Measurements from ENCODE around the gene HSPA14.
"Not testable (repeated sequence)": the region's sequence is repeated elsewhere in the genome, so short reads cannot be mapped to it uniquely, and the experiment has no call there.

Gene HSPA14

DNA sequence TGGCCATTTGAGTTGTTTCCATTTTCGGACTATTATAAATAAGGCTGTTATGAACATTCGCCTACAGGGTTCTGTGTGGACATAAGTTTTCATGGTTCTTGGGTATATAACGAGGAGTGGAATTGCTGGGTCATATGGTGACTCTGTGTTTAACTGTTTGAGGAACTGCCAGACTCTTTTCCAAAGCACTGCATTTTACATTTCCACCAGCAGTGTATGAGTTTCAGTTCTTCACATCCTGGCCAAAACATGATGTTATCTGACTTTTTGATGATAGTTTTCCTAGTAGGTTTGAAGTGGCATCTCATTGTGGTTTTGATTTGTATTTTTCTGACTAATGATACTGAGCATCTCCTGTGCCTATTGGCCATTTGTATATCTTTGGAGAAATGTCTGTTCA is 46.0 kb downstream of the HSPA14 start:
- DNase-seq, result no peak

DNA sequence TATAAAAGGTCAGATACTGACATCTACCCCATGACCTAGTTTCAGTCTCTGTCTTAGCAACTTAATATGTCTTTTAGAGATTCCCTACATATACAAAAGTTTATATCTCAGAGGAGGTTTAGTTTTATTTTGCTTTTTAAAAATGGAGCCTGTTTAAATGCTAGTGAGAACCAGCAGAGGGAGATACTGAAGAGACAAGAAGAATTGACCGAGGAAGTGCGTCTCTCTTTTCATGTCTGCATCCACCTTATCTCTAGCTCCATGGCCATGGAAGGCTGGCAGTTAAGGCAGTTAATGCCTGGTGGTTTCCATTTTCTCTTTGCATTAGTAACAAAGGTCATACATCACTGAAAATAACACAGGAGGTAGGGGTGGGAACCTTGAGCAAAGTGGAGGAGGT is 51.2 kb downstream of the HSPA14 start:
- no peak for DNase-seq

DNA sequence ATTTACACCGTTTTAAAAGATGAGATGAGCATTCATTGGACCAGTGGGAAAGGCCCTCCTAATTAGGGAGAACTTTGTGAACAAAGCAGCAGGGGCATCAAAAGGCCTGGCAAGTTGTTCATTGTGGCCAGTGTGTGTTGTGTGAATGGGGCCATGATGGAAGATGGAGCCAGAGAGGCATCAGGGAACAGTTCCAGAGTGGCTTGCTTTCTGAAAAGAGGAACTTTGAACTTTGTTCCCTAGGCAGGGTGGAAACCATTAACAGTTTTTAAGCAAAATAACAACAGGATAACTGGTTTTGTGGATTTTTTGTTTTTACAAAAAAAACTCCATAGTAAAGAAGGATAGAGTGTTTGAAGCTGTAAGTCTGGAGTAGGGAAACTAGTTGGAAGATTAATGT is 53.0 kb downstream of the HSPA14 start:
- DNase-seq, result no peak

DNA sequence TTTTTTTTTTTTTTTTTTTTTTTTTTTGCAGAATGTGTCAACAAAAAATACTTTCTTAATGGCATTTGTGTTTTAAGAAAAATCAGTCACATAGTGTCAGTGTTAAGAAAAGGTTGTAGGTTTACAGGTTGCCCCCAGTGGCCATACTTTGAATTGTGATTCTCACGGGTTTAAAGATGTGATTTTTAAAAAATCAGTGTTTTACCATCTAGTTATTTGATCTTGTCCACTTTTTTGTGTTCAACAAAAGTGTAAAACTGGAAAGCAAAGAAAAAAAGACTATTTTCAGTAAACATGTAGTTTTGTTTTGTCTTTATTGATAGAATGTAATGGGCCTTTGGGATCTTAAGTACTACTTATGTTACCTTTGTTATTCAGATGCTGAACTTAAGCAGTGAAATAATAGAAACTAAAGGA is 66.2 kb downstream of the HSPA14 start:
- peak; percentile 15 for DNase-seq

DNA sequence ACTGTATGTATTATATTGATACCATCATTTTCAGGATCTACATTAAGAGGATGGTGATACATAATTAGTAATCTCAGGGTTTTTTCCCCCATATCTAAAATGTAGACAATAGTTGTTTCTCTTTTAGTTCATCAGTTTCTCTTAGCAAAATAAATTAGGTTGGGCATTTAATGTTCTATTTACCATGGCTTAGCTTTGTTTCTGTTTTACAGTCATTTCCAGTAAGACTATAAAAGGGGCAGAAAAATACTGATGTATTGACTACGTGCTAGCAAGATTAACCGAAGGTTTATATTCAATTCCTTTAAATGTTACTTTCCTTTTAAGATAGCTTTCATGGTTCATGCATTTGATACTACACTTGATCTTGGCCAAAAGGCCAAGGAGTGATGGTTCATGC is 66.8 kb downstream of the HSPA14 start:
- DNase-seq, result no peak

DNA sequence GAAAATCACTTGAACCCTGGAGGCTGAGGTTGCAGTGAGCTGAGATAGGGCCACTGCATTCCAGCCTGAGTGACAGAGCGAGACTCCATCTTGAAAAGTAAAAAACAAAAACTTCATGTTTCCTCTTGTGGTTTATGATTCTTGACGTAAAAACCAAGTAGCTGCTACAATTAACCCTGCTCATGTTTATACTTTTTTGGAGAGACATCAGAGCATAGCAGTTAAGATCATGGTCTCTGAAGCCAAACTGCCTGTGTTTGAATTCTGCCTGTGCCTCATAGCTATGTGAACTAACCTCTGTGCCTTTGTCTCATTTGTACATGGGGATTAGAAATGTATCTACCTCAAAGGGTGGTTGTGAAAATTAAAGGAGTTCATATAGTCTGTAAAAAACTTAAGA is 67.8 kb downstream of the HSPA14 start:
- no peak for DNase-seq

DNA sequence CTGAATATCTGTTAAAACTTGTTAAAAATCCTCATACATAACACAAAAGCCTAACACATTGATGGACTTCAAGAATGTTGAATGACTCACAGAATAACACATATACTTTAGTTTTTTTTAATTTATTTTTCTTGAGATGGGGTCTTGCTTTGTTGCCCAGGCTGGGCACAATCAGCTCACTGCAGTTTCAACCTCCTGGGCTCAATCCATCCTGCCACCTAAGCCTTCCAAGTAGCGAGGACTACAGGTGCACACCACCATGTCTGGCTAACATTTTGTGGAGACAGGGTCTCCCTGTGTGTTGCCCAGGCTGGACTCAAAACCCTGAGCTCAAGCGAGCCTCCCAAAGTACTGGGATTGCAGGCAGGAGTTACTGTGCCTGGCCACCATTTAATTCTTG is 68.7 kb downstream of the HSPA14 start:
- no peak for DNase-seq

DNA sequence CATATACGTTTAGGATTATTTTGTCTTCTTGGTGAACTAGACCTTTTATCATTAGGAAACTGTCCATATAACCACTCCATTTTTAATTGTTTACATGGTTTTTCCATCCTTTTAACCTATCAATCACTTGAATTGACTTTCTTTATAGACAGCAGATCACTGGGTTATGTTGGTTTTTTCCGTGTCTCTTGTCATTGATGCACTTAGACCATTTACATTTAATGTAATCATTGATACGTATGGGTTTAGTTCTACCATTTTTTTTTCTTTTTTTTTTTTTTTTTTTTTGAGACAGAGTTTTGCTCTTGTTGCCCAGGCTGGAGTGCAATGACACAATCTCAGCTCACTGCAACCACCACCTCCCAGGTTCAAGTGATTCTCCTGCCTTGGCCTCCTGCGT is 69.5 kb downstream of the HSPA14 start:
- DNase-seq, result not testable (repeated sequence)

DNA sequence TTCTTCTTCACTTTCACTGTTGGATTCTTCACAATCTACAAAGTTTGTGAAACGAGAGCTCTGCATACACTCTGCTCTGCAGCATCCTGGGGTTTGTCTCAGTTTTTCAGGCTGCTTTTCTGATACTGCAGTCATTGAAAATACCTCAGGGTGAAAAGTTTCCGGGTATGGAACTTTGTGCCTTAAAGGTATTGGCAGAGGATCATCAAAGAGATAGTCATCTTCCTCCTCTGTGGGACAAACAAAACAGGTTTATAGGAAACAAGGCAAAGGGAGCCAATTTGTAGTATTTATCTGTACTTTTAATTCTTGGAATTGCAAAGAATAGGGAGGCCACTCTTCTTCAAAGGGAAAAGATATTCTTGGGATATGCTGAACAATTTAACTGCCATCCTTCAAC is 71.0 kb downstream of the HSPA14 start:
- no peak for DNase-seq

DNA sequence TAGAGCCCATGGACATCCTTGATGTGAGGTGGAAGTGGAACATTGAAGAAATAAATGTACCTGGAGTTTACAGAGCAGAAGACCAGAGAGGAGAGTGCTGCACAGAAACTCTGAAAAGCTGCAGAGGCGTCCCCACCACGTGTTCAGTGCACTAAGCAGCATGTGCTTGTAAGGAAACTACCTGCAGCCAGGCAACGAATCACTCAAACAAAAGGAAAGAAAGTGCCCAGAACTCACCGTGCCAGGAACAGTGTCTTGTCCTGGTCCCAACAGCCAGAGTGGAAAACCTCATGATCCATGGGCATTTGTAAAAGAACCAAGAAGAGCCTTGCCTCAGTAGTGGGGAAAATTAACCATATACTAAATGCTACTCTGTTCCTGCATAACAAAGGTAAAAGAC is 72.8 kb downstream of the HSPA14 start:
- DNase-seq, result no peak

DNA sequence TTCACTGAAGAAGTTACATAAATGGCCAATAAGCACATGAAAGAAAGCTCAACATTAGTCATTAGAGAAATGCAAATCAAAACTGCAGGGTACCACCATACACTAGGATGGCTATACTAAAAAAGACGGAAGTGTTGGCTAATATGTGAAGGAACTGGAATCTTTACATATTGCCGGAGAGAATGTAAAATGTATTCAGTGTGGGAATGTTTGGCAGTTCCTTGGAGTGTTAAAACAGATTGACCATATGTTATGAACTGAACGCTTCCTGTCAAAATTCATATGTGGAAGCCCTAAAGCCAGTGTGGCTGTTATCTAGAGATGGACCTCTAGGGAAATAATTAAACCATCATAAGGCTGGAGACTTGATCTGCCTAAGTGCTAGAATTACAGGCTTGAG is 73.7 kb downstream of the HSPA14 start:
- no peak for DNase-seq

DNA sequence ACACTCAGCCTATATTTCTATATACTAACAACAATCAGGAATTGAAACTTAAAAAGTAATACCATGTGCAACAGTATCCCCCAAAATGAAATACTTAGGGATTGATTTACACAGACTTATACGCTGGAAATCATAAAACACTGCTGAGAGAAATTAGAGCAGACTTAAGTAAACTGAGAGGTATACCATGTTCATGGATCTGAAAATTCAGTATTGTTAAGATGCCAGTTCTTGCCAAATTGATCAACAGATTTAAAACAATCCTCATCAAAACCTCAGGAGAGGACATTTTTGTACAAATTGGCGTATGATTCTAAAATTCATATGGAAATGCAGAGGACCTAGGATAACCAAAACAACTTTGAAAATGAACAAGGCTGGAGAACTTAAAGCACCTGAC is 78.5 kb downstream of the HSPA14 start:
- no peak for DNase-seq

DNA sequence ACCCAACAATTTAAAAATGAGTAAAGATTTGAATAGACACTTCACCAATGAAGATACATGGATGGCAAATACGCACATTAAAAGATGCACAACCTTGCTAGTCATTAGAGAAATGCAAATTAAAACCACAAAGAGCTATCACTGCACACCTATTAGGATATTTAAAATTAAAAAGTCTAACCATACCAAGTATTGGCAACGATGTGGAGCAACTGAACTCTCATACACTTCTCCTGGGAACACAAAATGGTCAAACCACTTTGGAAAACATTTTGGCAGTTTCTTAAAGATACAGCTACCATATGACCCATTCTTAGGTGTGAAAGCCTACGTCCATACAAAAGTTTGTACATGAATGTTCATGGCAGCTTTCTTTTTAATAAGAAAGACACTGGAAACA is 79.7 kb downstream of the HSPA14 start:
- DNase-seq, result no peak

DNA sequence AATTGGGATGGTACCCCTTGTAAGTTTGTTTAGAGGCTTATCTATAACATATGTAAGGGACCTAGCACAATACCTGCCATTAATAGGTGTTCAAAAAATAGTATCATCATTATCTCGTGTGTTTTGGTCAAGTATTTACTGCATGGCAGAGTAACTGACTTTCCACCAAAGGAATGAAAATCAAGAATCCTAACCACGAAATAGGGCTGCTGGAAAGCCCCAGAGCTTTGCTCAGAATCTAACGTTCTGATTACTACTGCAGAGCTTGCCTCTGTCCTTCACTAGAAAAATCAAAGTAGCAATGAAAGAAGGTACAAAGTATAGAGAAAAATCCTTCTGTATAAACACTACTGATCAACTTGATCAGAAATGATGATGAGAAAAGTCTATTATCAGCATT is 80.9 kb downstream of the HSPA14 start:
- no peak for DNase-seq

Measured in NCI-H82 (cell line).